Measurements from ENCODE around the gene DOK3.
"Not testable (repeated sequence)": the region's sequence is repeated elsewhere in the genome, so short reads cannot be mapped to it uniquely, and the experiment has no call there.

The DOK3 gene

GRCh38 chr5:177489119-177489716 is 20.4 kb downstream of the DOK3 start:
- no peak for DNase-seq (ENCODE audit: extremely low spot score)
- CTCF ChIA-PET, result interaction anchor here (0.8 to 2.0 kb wide), 8 partner anchors 8 to 100 kb away, joined by 3 to 13 read pairs (median 4); partner anchors contain the start of gene PDLIM7
- TF ChIP-seq, protein P1, sequence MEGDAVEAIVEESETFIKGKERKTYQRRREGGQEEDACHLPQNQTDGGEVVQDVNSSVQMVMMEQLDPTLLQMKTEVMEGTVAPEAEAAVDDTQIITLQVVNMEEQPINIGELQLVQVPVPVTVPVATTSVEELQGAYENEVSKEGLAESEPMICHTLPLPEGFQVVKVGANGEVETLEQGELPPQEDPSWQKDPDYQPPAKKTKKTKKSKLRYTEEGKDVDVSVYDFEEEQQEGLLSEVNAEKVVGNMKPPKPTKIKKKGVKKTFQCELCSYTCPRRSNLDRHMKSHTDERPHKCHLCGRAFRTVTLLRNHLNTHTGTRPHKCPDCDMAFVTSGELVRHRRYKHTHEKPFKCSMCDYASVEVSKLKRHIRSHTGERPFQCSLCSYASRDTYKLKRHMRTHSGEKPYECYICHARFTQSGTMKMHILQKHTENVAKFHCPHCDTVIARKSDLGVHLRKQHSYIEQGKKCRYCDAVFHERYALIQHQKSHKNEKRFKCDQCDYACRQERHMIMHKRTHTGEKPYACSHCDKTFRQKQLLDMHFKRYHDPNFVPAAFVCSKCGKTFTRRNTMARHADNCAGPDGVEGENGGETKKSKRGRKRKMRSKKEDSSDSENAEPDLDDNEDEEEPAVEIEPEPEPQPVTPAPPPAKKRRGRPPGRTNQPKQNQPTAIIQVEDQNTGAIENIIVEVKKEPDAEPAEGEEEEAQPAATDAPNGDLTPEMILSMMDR (IDR thresholded peaks at IDR 0.05; ENCODE audit: control extremely low read depth, extremely low read depth, low read depth, missing control alignments), result no peak
- POLR2A ChIA-PET, result no interaction called here

- no peak for DNase-seq (ENCODE audit: extremely low spot score)
- POLR2A ChIA-PET, result no interaction called here
- TF ChIP-seq, protein P1 (IDR thresholded peaks at IDR 0.05; ENCODE audit: control extremely low read depth, extremely low read depth, low read depth, missing control alignments), result peak; percentile 8
- CTCF ChIA-PET, result interaction anchor here (0.8 to 1.9 kb wide), 7 partner anchors 10 to 98 kb away, joined by 3 to 13 read pairs (median 4); partner anchors contain the start of gene PDLIM7
These were observed 21.7 kb downstream of the DOK3 start for GRCh38 chr5:177487975-177488374.

DNA sequence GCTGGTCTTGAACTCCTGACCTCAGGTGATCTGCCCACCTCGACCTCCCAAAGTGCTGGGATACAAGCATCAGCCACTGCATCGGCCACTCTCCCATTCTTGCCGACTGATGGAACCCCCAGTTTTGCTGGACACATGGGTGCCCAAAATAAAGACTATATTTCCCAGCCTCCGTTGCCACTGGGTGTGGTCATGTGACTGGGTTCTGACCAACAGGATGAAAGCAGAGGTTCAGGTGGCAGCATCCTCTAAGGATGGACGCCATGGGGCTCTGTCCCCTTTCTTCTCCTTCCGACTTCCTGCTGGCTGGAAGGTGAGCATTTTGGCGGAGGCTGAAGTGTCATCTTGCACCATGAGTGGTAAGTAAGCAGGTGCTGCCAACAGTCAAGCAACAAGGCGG is 22.5 kb downstream of the DOK3 start:
- TF ChIP-seq, protein P1 (IDR thresholded peaks at IDR 0.05; ENCODE audit: control extremely low read depth, extremely low read depth, low read depth, missing control alignments), result no peak

GRCh38 chr5:177486256-177486655 is 23.4 kb downstream of the DOK3 start:
- no peak for DNase-seq (ENCODE audit: extremely low spot score)
- CTCF ChIA-PET, result interaction anchor here (1.4 to 1.5 kb wide), 4 partner anchors 9 to 97 kb away, joined by 3 to 4 read pairs (median 4); no protein-coding TSS in a partner anchor
- TF ChIP-seq, protein P1 (IDR thresholded peaks at IDR 0.05; ENCODE audit: control extremely low read depth, extremely low read depth, low read depth, missing control alignments), result no peak
- POLR2A ChIA-PET, result interaction anchor here (0.7 kb wide), 1 partner anchor 8 kb away, joined by 6 read pairs; no protein-coding TSS in a partner anchor

More for the DNA sequence above, 22.5 kb downstream of the DOK3 start:
- ChIA-PET CTCF (interaction anchor here (0.8 to 1.4 kb wide), 3 partner anchors 8 to 14 kb away, joined by 3 to 4 read pairs (median 3); no protein-coding TSS in a partner anchor), POLR2A (interaction anchor here (0.7 kb wide), 1 partner anchor 9 kb away, joined by 6 read pairs; no protein-coding TSS in a partner anchor)
- no peak for DNase-seq (ENCODE audit: extremely low spot score)

GRCh38 chr5:177485753-177486152 is 23.9 kb downstream of the DOK3 start:
- POLR2A ChIA-PET; DNase-seq (ENCODE audit: extremely low spot score): not testable (repeated sequence)
- CTCF ChIA-PET, result interaction anchor here (1.0 to 1.5 kb wide), 4 partner anchors 16 to 96 kb away, joined by 3 to 4 read pairs (median 4); no protein-coding TSS in a partner anchor

- ChIA-PET POLR2A (no interaction called here), CTCF (interaction anchor here (1.0 to 1.5 kb wide), 4 partner anchors 16 to 95 kb away, joined by 3 to 4 read pairs (median 4); no protein-coding TSS in a partner anchor)
- TF ChIP-seq, protein P1 (IDR thresholded peaks at IDR 0.05; ENCODE audit: control extremely low read depth, extremely low read depth, low read depth, missing control alignments), result no peak
- no peak for DNase-seq (ENCODE audit: extremely low spot score)
These were observed 24.6 kb downstream of the DOK3 start for GRCh38 chr5:177484902-177485549.
